GM12891 (cell line): ENCODE results near the gene MED14.

ENCODE experiments used
- POLR2A ChIP-seq: IDR thresholded peaks from 2 replicates; pipeline ENCODE4 v1.6.1; 2011; ENCODE audit warnings: low read depth, low read length, control low read depth
- POLR2AphosphoS5 ChIP-seq: IDR thresholded peaks from 2 replicates; pipeline ENCODE4 v1.6.1; 2011; ENCODE audit warnings: low read depth, low read length, control low read depth
- SPI1 ChIP-seq: IDR thresholded peaks from 2 replicates; pipeline ENCODE4 v1.6.1; 2011; ENCODE audit warnings: low read depth, low read length, control low read depth
- TAF1 ChIP-seq: IDR thresholded peaks from 2 replicates; pipeline ENCODE4 v1.6.1; 2011; ENCODE audit warnings: low read depth, low read length, control low read depth

GRCh38 chrX:40615976-40616375 lies 119.4 kb downstream of the MED14 start:
- TF ChIP-seq POLR2AphosphoS5 (no peak), SPI1 (no peak), POLR2A (no peak), TAF1 (no peak)
